GM12801 (cell line): Measurements from ENCODE around the gene MDH1B.

Experiments used
- TF ChIP-seq, protein P1 (sequence below): IDR thresholded peaks from one replicate; pipeline ENCODE4 v1.5.1; 2011; ENCODE audit warnings: control low read depth; ENCODE audit not compliant: insufficient read length; ENCODE audit errors: extremely low read depth

Gene MDH1B

DNA sequence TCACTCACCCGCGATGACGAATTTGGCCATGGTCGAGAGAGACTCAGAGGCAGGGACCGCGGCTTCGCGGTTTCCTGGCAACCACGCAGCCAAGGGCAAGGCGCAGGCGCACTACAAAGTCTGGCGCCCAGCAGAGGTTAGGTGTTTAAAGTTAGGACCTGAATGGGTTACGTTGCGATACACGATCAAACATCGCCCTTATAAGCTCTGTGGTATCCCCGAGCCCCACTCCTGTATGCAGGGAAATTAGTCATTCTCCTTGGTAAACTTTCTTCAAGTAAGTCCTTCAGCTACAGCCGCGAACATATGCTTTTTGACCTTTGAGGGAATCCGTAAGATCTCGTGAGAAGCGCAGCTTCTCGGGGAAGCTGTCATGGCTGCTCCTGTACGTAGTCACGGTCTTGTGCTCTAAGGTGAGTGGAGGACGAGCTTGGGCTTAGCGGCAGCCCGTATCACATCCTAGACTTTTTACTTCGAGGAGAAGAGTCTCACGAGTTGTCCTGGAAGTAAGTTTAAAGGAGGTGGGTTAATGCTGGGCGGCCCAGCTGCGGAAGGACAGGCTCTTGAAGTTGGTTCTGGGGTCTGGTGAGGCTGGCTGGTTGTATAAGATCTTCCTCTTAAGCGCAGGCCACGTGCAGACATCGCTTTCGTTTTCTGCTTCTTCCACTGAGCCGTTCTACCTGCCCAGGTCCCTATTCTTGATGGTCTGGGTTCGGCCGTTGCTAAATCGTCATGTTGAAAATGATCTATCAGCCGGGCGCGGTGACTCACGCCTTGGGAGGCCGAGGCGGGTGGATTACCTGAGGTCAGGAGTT is at the start of gene MDH1B, which contains the start of gene FASTKD2:
Gene MDH1B (minus strand): TSS at position 87 of the 815 bp plus-strand sequence. CDS start 57 bp downstream, at position 30.
Gene FASTKD2 (plus strand): TSS at position 365 of the 815 bp plus-strand sequence. CDS start 1,088 bp downstream, outside the sequence.
- TF ChIP-seq, protein P1, sequence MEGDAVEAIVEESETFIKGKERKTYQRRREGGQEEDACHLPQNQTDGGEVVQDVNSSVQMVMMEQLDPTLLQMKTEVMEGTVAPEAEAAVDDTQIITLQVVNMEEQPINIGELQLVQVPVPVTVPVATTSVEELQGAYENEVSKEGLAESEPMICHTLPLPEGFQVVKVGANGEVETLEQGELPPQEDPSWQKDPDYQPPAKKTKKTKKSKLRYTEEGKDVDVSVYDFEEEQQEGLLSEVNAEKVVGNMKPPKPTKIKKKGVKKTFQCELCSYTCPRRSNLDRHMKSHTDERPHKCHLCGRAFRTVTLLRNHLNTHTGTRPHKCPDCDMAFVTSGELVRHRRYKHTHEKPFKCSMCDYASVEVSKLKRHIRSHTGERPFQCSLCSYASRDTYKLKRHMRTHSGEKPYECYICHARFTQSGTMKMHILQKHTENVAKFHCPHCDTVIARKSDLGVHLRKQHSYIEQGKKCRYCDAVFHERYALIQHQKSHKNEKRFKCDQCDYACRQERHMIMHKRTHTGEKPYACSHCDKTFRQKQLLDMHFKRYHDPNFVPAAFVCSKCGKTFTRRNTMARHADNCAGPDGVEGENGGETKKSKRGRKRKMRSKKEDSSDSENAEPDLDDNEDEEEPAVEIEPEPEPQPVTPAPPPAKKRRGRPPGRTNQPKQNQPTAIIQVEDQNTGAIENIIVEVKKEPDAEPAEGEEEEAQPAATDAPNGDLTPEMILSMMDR, result no peak

DNA sequence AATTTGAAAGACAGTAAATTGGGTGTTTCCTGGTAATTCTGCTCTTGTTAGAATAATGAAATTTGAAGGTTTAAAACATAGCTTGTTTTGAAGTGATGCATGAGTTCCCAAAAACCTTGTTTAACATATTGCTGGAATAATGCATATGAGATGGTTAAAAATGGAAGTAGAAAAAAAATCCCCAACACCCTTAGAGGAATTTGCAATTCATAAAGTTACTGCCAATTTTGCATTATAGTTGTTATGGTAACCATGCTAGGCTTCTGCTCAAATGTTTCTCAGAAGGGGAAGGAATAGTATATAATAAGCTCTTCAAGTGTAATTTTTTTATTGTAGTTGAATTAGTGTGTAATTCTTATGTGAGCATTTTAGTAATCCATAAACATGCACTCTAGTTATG is 49.4 kb upstream of the MDH1B start:
- TF ChIP-seq, protein P1, result no peak

DNA sequence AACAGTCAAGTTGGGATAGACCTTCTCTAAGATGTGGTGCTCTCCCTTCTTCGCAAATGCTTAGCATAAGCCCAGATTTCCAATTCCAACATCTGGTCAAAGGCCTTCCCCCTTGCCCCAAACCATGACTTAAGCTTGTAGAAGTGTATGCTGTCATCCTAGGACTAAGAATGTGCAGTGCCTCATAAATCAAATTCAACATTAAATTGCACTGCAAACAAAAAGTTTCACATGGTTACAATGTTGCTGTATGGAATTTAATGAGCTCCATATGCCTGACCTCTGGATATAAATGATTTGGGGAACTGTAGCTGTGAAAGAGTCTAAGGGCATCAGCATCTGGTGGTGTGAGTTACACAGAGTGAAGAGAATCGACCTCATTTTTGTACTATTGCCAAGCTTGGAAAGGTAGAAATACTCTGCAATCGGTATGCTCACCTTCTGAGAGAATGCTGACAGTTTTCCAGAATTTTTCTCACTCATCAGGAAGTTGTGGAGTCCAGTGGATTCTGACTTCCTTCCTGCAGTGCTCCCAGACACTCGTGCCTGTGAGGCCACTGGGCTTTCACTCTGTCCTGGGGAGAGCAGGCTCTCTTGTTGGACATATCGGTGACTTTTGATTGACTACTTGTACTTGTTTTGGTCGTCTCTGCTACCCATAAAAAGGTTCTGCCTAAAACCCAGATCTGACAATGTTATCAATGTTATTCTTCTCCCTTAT is 40.9 kb upstream of the MDH1B start:
- TF ChIP-seq, protein P1, result no peak

DNA sequence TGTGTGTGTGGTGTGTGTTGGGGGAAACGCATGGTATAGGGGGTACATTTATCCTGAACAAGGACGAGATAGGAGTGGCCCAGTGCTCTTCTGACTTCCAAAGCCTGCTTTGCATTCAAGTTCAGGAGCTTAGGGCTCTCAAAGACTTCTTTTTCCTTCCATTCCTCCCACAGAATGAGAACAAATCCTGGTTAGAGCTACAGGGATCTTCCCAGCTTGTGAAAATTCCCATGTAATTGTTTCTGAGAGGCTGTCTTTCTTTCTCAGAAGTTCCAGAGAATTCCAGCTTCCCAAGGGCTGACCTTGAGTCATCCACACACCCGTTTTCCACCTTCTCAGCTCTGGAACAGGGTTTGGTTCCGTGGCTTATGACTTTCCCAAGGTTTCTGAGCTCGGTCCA is 39.2 kb upstream of the MDH1B start:
- TF ChIP-seq, protein P1, result no peak

DNA sequence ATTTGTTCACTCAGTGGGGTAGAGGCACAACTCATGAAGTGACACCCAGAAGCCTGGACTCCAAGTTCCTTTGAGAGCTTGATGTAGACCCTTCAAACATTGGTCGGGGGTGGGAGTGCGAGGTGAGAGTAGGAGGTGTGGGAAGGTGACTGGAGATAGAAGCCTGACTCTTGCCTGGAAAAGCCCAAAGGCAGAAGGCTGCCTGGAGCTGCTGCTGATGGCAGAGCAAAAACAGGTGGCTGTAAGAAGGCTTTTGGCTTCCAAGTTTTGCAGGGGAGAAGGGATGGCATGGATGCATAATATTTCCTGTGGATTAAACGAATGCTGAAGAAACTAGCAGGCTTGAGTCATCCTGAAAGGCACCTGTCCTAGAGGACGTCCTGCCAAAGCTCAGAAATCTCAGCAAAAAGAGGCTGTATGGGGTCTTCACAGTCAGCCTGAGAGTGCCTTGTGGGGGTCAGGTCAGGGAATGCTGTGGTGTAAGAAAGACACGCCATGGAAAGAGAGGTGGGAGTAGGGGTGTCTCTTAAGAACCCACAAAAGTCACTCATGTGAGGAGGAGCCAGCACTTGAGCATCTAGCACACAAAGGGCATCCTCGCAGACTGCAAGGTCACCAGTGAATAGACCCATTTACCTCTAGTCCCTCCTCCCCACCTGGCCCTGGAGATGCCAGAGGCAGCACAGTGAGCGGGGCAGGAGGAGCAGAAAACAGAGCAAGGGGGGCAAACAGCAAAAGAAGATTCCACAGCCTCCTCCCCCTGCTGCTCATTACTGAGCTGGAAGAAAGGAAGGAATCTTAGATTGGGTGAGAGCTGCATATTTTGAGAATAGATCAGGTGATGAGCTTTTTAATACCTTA is 37.8 kb upstream of the MDH1B start:
- TF ChIP-seq, protein P1, result no peak

DNA sequence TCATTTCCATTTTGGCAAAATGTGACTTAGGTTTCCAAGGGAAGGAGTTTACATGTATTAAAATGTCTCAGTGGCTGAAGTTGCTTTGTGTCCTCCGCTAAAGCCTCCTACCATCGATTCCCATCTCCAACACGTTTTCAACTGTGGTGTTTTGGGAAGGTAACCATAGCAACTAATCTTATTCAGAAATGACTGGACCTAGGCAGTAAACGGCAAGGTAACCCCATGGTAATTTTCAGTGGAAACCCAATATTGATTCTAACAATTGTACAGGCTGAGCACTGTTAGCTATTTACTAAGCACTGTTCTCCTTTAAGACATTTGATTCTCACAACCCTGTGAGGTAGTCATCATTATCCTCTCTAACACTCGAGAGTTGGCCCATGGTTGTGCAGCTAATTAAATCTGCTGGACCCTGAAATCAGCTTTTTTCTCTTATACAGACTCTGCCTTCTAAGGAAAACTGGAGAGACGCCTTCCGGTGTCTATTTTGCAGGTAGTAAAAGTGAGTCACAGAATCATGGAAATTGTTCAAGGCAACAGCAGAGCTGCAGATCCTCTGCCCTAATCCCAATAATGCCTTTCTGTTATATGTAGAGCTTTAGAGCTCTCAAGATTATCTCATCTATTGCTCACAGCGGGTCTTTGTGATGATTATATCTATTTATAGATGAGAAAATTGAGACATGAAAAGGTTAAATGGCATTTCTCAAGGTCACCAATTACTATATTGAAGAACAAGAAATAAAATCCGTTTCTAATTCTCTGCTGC is 36.5 kb upstream of the MDH1B start:
- TF ChIP-seq, protein P1, result no peak
